Skeletal muscle satellite cell (primary cell): Measurements from ENCODE around the gene CPA2.
A peak's percentile ranks its signal among the peaks of the same experiment; 100 is the strongest.

Experiments
- H3K27me3 ChIP-seq: 2 replicates; pipeline ENCODE4 v1.7.0; 2013; ENCODE audit warnings: low read length; ENCODE audit not compliant: control insufficient read depth, insufficient read depth
- H3K36me3 ChIP-seq: 2 replicates; pipeline ENCODE4 v1.7.0; 2013; ENCODE audit warnings: mild to moderate bottlenecking, control low read depth, low read length; ENCODE audit not compliant: insufficient read depth
- H3K4me1 ChIP-seq: 2 replicates; pipeline ENCODE4 v1.7.0; 2013; ENCODE audit warnings: low read length; ENCODE audit not compliant: control insufficient read depth, insufficient read depth
- H3K4me2 ChIP-seq: 2 replicates; pipeline ENCODE4 v1.7.0; 2013; ENCODE audit warnings: mild to moderate bottlenecking, low read length
- H3K4me3 ChIP-seq: 2 replicates; pipeline ENCODE4 v1.7.0; 2013; ENCODE audit warnings: low read length
- H3K9ac ChIP-seq: 2 replicates; pipeline ENCODE4 v1.7.0; 2013; ENCODE audit warnings: mild to moderate bottlenecking, low read depth, low read length, moderate library complexity
- H3K9me3 ChIP-seq: replicated peaks from 2 replicates; pipeline ENCODE4 v1.7.0; 2013; ENCODE audit warnings: mild to moderate bottlenecking, control low read depth, low read length

Gene CPA2

GRCh38 chr7:130258494-130259078, 8.1 kb upstream of the CPA2 start:
- H3K4me2 ChIP-seq: no peak overlapping the region
- no peak overlapping the region for H3K9ac ChIP-seq
- peaks cover 5% of the 10 kb centered on the region for H3K27me3 ChIP-seq
- H3K36me3 ChIP-seq: no peaks in the 10 kb centered on the region
- H3K4me1 ChIP-seq: no peaks in the 10 kb centered on the region
- peaks cover 6% of the 10 kb centered on the region for H3K9me3 ChIP-seq
- no peak overlapping the region for H3K4me3 ChIP-seq

GRCh38 chr7:130262448-130262847, 4.2 kb upstream of the CPA2 start:
- peaks cover 4% of the 10 kb centered on the region for H3K9me3 ChIP-seq
- no peaks in the 10 kb centered on the region for H3K36me3 ChIP-seq
- H3K4me2 ChIP-seq: no peak overlapping the region
- H3K4me1 ChIP-seq: no peaks in the 10 kb centered on the region
- no peak overlapping the region for H3K4me3 ChIP-seq
- peaks cover 16% of the 10 kb centered on the region for H3K27me3 ChIP-seq
- no peak overlapping the region for H3K9ac ChIP-seq

DNA sequence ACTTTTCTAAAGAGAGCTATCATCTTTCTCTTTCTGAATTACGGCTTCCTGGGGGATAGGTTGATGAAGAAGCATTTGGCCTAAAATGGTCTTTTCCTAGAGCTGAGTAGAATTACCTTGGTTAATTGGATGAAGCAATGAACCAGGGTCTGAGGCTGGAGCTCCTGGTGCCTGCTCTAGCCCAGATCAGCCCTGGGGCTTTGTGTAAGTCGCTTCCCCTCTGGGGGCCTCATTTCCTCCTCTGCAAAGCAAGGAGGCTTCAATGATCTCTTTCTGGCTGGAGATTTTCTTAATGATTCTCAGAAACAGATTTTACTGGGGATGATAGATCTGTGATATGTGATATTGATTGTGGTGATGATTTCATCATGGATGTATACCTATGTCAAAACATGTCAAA, 3.5 kb upstream of the CPA2 start:
- H3K9ac ChIP-seq: no peak overlapping the region
- H3K27me3 ChIP-seq: peaks cover 19% of the 10 kb centered on the region
- no peaks in the 10 kb centered on the region for H3K4me1 ChIP-seq
- H3K4me2 ChIP-seq: no peak overlapping the region
- peaks cover 4% of the 10 kb centered on the region for H3K9me3 ChIP-seq
- no peaks in the 10 kb centered on the region for H3K36me3 ChIP-seq
- H3K4me3 ChIP-seq: no peak overlapping the region

DNA sequence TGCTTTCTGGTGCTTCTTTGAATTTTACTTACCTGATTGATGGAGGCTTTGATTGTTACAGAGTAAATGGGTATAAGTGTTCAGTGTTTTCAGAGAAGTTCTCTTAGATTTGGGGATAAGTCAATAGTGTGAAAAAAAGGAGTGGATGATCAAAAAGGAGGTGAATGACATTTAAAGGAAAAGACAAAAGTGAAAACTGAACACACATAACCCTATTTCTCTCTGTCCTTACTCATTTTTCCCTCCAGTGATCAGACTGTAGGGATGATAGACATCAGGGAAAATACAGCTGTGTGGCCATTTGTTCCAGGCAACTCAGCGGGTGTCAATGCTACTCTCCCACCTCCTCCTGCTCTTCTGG, 278 bp downstream of the CPA2 start:
- peaks cover 35% of the 10 kb centered on the region for H3K27me3 ChIP-seq
- H3K9ac ChIP-seq: no peak overlapping the region
- peaks cover 3% of the 10 kb centered on the region for H3K4me1 ChIP-seq
- no peak overlapping the region for H3K4me3 ChIP-seq
- H3K9me3 ChIP-seq: no peaks in the 10 kb centered on the region
- H3K36me3 ChIP-seq: no peaks in the 10 kb centered on the region
- no peak overlapping the region for H3K4me2 ChIP-seq

- H3K27me3 ChIP-seq: peaks cover 45% of the 10 kb centered on the region
Measured at GRCh38 chr7:130268463-130269317, 2.0 kb downstream of the CPA2 start.

GRCh38 chr7:130269318-130269694, 2.6 kb downstream of the CPA2 start:
- Histone ChIP-seq H3K27me3 (peaks cover 48% of the 10 kb centered on the region), H3K9ac (no peak overlapping the region), H3K9me3 (no peaks in the 10 kb centered on the region), H3K4me3 (no peak overlapping the region), H3K4me1 (peaks cover 14% of the 10 kb centered on the region), H3K36me3 (no peaks in the 10 kb centered on the region), H3K4me2 (no peak overlapping the region)

More at GRCh38 chr7:130268463-130269317, 2.0 kb downstream of the CPA2 start:
- Histone ChIP-seq H3K9me3 (no peaks in the 10 kb centered on the region), H3K4me1 (peaks cover 14% of the 10 kb centered on the region), H3K4me2 (no peak overlapping the region), H3K36me3 (no peaks in the 10 kb centered on the region), H3K9ac (no peak overlapping the region), H3K4me3 (no peak overlapping the region)

GRCh38 chr7:130270947-130271800, 4.5 kb downstream of the CPA2 start:
- Histone ChIP-seq H3K4me3 (no peak overlapping the region), H3K4me1 (peaks cover 17% of the 10 kb centered on the region), H3K9me3 (no peaks in the 10 kb centered on the region), H3K4me2 (no peak overlapping the region), H3K36me3 (no peaks in the 10 kb centered on the region), H3K27me3 (peaks cover 57% of the 10 kb centered on the region), H3K9ac (no peak overlapping the region)

GRCh38 chr7:130272381-130273080, 5.9 kb downstream of the CPA2 start:
- Histone ChIP-seq H3K36me3 (no peaks in the 10 kb centered on the region), H3K9ac (peak overlapping the region; percentile 7), H3K4me2 (peak overlapping the region; percentile 68), H3K4me3 (peak overlapping the region; percentile 38), H3K9me3 (no peaks in the 10 kb centered on the region), H3K4me1 (peaks cover 28% of the 10 kb centered on the region), H3K27me3 (peaks cover 60% of the 10 kb centered on the region)

DNA sequence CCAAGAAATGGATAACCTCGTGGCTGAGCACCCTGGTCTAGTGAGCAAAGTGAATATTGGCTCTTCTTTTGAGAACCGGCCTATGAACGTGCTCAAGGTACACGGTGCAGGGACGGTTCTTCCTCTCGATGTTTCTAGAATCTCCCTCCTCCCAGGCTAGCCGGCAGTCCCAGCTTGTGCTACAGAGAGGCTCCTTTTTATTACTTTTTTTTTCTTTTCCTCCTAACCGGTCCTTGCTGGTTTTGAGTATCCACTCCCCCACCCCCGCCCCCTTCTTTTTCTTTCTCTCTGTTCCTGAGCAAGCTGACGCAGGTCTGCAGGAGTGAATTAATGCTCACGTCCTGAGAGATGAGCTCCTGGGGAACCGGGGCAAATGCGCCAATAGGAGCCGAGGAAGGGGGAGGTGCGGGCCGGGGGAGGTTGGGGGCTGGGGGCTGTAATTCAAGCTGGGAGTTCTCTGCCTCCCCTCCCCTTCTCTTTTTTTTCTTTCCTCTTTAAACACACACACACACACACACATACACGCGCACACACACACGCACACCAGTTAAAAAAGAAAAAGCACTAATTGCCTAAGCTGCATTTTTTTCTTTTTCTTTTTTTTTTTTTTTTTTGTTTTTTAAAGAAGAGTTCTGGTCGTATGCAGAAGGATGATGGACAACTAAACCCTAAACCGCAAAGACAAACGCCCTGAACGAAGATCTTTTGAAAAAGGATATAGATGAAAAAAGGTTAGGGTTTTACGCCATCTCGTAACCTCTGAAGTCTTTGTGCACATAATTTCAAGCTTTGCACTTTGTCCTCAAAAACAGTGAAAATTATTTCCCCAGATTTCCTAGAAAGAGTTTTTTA, 6.6 kb downstream of the CPA2 start:
- Histone ChIP-seq H3K9ac (no peak overlapping the region), H3K36me3 (no peaks in the 10 kb centered on the region), H3K9me3 (no peaks in the 10 kb centered on the region), H3K27me3 (peaks cover 56% of the 10 kb centered on the region), H3K4me1 (peaks cover 30% of the 10 kb centered on the region), H3K4me2 (peak overlapping the region; percentile 68), H3K4me3 (peak overlapping the region; percentile 38)

- Histone ChIP-seq H3K9me3 (no peaks in the 10 kb centered on the region), H3K4me1 (peaks cover 35% of the 10 kb centered on the region), H3K9ac (no peak overlapping the region), H3K36me3 (no peaks in the 10 kb centered on the region), H3K4me3 (no peak overlapping the region), H3K27me3 (peaks cover 50% of the 10 kb centered on the region), H3K4me2 (no peak overlapping the region)
Measured at GRCh38 chr7:130273933-130274255, 7.2 kb downstream of the CPA2 start.
